ENCODE data around the gene ADIPOR2. TPM values are rescaled to one million over a fixed set of nuclear protein-coding genes. Genes with fewer than 3 reads are reported as not detected.

Gene ADIPOR2
- total and polyA plus RNA-seq, 4 donors, result 26.6 to 68.3 (median 41.7) TPM

GRCh38 chr12:1781772-1782171 is 90.9 kb downstream of the ADIPOR2 start:
- no peak for DNase-seq (ENCODE audit: low spot score)
- peaks cover 0 to 34% (median 21%) of the 10 kb centered on the region in 4 donors for H3K36me3 ChIP-seq (ENCODE audit: control insufficient read depth in 4 of 4, insufficient read depth in 3 of 4, low read depth in 1 of 4, low read length in 3 of 4)

GRCh38 chr12:1782215-1782614 is 91.3 kb downstream of the ADIPOR2 start:
- Histone ChIP-seq H3K9me3 (ENCODE audit: control insufficient read depth in 4 of 4, low read length in 3 of 4) (no peaks in the 10 kb centered on the region), H3K27ac (ENCODE audit: low read depth in 1 of 2, low read length in 2 of 2) (peak overlapping the region in 1 of 2 donors; percentile 19), H3K4me1 (ENCODE audit: control insufficient read depth in 4 of 4, insufficient read depth in 4 of 4, low read length in 3 of 4) (peaks cover 0 to 12% (median 5%) of the 10 kb centered on the region in 4 donors), H3K36me3 (ENCODE audit: control insufficient read depth in 4 of 4, insufficient read depth in 3 of 4, low read depth in 1 of 4, low read length in 3 of 4) (peaks cover 0 to 34% (median 22%) of the 10 kb centered on the region in 4 donors), H3K4me3 (ENCODE audit: low read depth in 1 of 3, low read length in 3 of 3) (no peak overlapping the region), H3K9ac (ENCODE audit: low read depth in 1 of 2, low read length in 2 of 2) (no peak overlapping the region), H3K27me3 (ENCODE audit: control insufficient read depth in 4 of 4, insufficient read depth in 4 of 4, low read length in 3 of 4) (no peaks in the 10 kb centered on the region)
- TF ChIP-seq FOXA2 (IDR thresholded peaks at IDR 0.05), result no peak
- no peak for TF ChIP-seq MAX (IDR thresholded peaks at IDR 0.05)
- no peak for TF ChIP-seq TAF1 (conservative IDR thresholded peaks at IDR 0.05)
- peak; percentile 35 for TF ChIP-seq YY1 (IDR thresholded peaks at IDR 0.05)
- peak; percentile 17 to 33 for TF ChIP-seq RAD21 (IDR thresholded peaks at IDR 0.05)
- TF ChIP-seq NR2F2 (IDR thresholded peaks at IDR 0.05), result no peak
- TF ChIP-seq ATF3 (IDR thresholded peaks at IDR 0.05), result no peak
- no peak for TF ChIP-seq HNF4G (IDR thresholded peaks at IDR 0.05)
- TF ChIP-seq HNF4A (conservative IDR thresholded peaks at IDR 0.05), result peak in 1 of 2 donors; percentile 38
- TF ChIP-seq REST (IDR thresholded peaks at IDR 0.05), result no peak
- peak; percentile 18 for TF ChIP-seq SP1 (IDR thresholded peaks at IDR 0.05)
- no peak for TF ChIP-seq GABPA (IDR thresholded peaks at IDR 0.05 in 1 of 2, conservative IDR thresholded peaks at IDR 0.05 in 1 of 2)
- TF ChIP-seq RXRA (IDR thresholded peaks at IDR 0.05), result peak; percentile 19 to 30
- TF ChIP-seq ZBTB33 (IDR thresholded peaks at IDR 0.05), result no peak
- TF ChIP-seq FOXA1 (IDR thresholded peaks at IDR 0.05), result no peak
- no peak for TF ChIP-seq CTCF (IDR thresholded peaks at IDR 0.05; ENCODE audit: low read depth, low read length, missing input control)
- TF ChIP-seq EGR1 (IDR thresholded peaks at IDR 0.05; ENCODE audit: low read depth in 2 of 2), result no peak
- no peak for TF ChIP-seq JUND (IDR thresholded peaks at IDR 0.05)
- DNase-seq (ENCODE audit: low spot score), result no peak
- 45% methylated on average over 2 of the region's 2 CpGs for WGBS

More at GRCh38 chr12:1781772-1782171, 90.9 kb downstream of the ADIPOR2 start:
- H3K9me3 ChIP-seq (ENCODE audit: control insufficient read depth in 4 of 4, low read length in 3 of 4), result no peaks in the 10 kb centered on the region
- no peaks in the 10 kb centered on the region for H3K27me3 ChIP-seq (ENCODE audit: control insufficient read depth in 4 of 4, insufficient read depth in 4 of 4, low read length in 3 of 4)
- TF ChIP-seq ATF3 (IDR thresholded peaks at IDR 0.05), result no peak
- TF ChIP-seq RAD21 (IDR thresholded peaks at IDR 0.05), result no peak
- no peak for TF ChIP-seq HNF4G (IDR thresholded peaks at IDR 0.05)
- TF ChIP-seq GABPA (IDR thresholded peaks at IDR 0.05 in 1 of 2, conservative IDR thresholded peaks at IDR 0.05 in 1 of 2), result no peak
- no peak for TF ChIP-seq ZBTB33 (IDR thresholded peaks at IDR 0.05)
- TF ChIP-seq TAF1 (conservative IDR thresholded peaks at IDR 0.05), result no peak
- TF ChIP-seq NR2F2 (IDR thresholded peaks at IDR 0.05), result no peak
- no peak for TF ChIP-seq YY1 (IDR thresholded peaks at IDR 0.05)
- no peak overlapping the region for H3K4me3 ChIP-seq (ENCODE audit: low read depth in 1 of 3, low read length in 3 of 3)
- peaks cover 0 to 12% (median 5%) of the 10 kb centered on the region in 4 donors for H3K4me1 ChIP-seq (ENCODE audit: control insufficient read depth in 4 of 4, insufficient read depth in 4 of 4, low read length in 3 of 4)
- peak overlapping the region in 1 of 2 donors; percentile 19 for H3K27ac ChIP-seq (ENCODE audit: low read depth in 1 of 2, low read length in 2 of 2)
- WGBS, result 42% methylated on average over 2 of the region's 2 CpGs
- no peak overlapping the region for H3K9ac ChIP-seq (ENCODE audit: low read depth in 1 of 2, low read length in 2 of 2)
